Activated CD4-positive, CD25-positive, alpha-beta regulatory T cell (primary cell): ENCODE measurements around the gene ZZZ3.
"Not testable (repeated sequence)": the region's sequence is repeated elsewhere in the genome, so short reads cannot be mapped to it uniquely, and the experiment has no call there.

Experiments used
- DNase-seq, 4 experiments: peaks; one replicate each; lab custom pipeline; 2025; lab: John Stamatoyannopoulos, UW

ZZZ3 gene

DNA sequence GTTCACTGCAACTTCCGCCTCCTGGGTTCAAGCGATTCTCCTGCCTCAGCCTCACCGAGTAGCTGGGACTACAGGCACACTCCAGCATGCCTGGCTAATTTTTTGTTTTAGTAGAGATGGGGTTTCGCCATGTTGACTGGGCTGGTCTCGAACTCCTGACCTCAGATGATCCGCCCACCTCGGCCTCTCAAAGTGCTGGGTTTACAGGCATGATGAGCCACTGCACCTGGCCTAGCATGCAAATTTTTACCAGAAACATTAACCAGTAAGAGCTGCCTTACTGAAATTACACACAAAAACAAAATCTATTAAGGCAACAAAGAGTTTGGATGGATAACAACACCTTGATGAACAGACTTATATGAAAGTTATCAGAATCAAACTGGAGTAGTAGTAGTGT lies 12.1 kb downstream of the ZZZ3 start:
- DNase-seq = no peak

- no peak for DNase-seq
These were observed 13.5 kb downstream of the ZZZ3 start for GRCh38 chr1:77668924-77669449.

GRCh38 chr1:77664939-77665516 lies 17.4 kb downstream of the ZZZ3 start:
- DNase-seq = no peak

DNA sequence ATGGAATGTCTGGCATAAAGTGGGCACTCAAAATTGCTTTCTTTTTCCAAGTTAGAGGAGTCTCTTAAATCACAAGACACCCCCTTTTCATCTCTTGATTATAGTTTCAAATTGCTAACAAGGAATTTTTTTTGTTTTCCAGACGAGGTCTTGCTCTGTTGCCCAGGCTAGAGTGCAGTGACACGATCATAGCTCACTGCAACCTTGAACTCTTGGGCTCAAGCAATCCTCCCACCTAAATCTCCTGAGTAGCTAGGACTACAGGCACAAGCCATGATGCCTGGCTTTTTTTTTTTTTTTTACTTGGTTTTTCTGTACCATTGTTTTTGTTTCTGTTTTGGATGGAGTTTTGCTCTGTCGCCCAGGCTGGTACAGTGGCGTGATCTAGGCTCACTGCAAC lies 20.8 kb downstream of the ZZZ3 start:
- no peak for DNase-seq

DNA sequence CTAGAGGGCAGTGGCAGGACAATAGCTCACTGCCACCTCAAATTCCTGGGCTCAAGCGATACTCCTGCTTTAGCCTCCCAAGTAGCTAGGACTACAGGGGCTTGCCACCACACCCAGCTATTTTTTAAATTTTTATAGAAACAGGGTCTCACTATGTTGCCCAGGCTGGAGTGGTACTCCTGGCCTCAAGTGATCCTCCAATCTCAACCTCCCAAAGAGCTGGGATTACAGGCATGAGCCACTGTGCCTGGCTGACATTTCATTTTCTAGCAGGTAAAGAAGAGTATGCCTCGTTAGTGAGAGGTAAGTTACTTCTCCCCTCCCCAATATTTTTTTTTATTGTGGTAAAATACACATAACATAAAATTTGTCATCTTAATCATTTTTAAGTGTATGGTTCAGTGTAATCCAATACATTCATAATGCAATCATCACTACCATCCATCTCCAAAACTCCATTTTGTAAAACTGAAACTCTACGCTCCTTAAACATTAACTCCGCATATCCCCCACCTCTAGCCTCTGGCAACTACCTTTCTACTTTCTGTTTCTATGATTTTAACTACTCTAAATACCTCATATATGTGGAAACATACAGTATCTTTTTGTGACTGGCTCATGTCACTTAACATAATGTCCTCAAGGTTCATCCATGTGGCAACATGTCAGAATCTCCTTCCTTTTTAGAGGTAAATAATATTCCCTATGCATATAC lies 22.4 kb downstream of the ZZZ3 start:
- DNase-seq = no peak

GRCh38 chr1:77658271-77658670 lies 24.2 kb downstream of the ZZZ3 start:
- no peak for DNase-seq

DNA sequence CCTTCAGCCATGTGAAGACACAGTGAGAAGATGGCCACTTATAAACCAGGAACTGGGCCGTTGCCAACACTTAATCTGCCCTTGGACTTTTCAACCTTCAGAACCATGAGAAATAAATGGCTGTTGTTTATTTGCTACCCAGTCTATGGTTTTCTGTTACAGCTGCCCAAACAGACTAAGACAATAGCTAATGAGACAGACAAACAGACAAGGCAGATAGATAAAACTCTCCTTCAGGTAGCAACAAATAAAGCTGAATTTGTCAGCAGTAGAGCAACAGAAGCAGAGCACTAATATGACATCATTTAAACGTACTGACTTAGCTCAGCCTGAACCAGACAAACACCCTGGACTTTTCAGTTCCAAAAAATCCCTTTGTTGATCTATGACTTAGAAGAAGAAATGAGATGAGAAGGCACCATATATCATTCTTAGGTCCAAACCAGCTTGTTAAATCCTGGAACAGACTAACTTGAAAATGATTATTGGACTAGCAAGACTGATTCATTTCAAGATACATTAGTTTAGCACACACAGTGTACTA lies 27.0 kb downstream of the ZZZ3 start:
- no peak for DNase-seq

DNA sequence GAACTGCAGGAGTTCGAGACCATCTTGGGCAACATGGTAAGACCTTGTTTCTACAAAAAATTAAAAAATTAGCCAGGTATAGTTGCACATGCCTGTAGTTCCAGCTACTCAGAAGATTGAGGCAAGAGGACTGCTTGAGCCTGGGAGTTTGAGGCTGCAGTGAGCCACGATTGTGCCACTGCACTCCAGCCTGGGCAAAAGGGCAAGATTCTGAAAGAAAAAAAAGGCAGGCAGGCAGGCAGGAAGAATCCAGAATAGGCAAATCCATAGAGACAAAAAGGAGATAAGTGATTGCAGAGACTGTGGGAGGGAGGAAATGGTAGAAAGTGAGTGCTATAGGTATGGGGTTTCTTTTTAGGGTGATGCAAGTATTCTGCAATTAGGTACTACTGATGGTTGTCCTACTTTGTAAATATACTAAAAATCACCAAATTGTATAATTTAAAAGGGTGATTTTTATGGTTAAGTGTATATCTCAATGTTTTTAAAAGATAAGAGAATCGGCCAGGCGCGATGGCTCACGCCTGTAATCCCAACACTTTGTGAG lies 29.4 kb downstream of the ZZZ3 start:
- DNase-seq = no peak

DNA sequence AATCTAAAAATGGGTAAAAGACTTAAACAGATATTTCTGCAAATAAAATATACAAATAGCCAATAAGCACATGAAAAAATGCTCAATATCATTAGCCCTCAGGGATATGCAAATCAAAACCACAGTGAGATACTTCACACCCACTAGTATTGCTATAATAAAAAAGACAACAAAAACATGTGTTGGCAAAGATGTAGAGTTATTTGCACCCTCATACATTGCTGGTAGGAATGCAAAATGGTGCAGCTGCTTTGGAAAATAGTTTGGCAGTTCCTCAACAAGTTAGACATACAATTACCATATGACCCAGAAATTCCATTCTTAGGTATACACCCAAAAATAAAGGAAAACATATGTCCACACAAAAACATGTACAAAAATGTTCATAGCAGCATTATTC lies 30.2 kb downstream of the ZZZ3 start:
- no peak for DNase-seq

DNA sequence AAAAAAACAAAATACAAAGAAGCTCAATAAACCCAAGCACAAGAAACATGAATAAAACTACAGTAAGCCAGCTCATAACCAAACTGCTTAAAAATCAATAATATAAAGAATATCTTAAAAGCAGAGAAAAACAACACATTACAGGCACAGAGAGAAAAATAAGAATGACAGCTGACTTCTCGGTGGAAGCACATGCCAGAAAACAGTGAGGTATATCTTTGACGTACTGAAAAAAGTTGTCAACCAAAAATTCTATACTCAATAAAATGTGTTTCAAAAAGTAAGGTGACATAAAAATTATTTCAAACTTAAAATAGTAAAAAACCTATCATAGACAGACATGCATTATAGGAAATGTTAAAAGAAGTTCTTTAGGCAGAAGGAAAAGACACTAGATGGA lies 33.3 kb downstream of the ZZZ3 start:
- no peak for DNase-seq

- not testable (repeated sequence) for DNase-seq
These were observed 36.2 kb downstream of the ZZZ3 start for GRCh38 chr1:77646224-77646623.

- no peak for DNase-seq
These were observed 39.0 kb downstream of the ZZZ3 start for GRCh38 chr1:77643456-77643855.

GRCh38 chr1:77642941-77643340 lies 39.5 kb downstream of the ZZZ3 start:
- DNase-seq = no peak

DNA sequence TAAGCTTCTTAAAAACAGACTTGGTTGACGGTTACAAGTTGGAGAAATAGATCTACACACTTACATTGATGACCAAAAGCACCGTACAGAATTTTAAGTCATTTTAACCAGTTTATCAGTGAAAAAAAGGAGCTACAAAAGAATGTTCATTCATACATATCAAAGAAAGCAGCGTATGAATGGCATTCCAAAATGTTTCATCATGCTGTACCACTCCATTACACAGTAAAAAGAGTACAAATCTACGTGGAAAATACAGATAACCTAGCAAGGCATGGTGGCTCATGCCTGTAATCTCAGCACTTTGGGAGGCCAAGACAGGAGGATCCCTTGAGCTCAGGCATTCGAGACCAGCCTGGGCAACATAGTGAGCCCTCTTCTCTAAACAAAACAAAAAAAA lies 40.3 kb downstream of the ZZZ3 start:
- no peak for DNase-seq

DNA sequence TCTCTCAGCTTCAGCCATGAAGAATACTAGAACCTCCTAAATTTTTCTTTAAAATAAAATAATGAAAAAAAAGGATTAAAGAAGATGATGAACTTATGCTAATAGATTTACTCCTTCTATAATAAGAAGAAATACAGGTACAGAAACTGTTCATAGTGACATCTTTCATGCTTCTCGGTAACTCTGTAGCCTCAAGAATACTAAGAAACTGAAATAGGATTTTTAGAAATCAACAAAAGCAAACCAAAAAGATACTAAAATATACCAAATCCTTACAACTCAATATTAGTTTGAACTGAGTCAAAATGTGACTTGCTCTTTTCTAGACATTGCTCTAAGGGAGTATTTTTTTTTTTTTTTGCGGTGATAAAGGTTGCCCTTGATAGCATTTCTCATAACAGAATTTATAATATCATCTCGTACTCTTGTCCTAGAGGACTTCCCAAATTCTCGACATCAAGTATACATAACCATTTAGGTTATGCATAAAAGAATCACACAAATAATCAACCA lies 42.8 kb downstream of the ZZZ3 start:
- DNase-seq = no peak

GRCh38 chr1:77639056-77639455 lies 43.4 kb downstream of the ZZZ3 start:
- DNase-seq = no peak

GRCh38 chr1:77636864-77637263 lies 45.6 kb downstream of the ZZZ3 start:
- DNase-seq = no peak
